ENCODE data around the gene ARHGEF10L.

- no peak for TF ChIP-seq CTCF (IDR thresholded peaks at IDR 0.05; ENCODE audit: low read depth, low read length, poor library complexity, severe bottlenecking)
- TF ChIP-seq EZH2phosphoT487 (IDR thresholded peaks at IDR 0.05; ENCODE audit: borderline replicate concordance, low read length) = no peak
These were observed 107.2 kb downstream of the ARHGEF10L start for GRCh38 chr1:17646444-17647280.

Data from DOHH2 (cell line).